Amniotic stem cell (primary cell): Measurements from ENCODE around the gene CCND1.
"Not testable (repeated sequence)": the region's sequence is repeated elsewhere in the genome, so short reads cannot be mapped to it uniquely, and the experiment has no call there.

ENCODE experiments used
- DNase-seq: peaks from one replicate; lab custom pipeline; 2025; lab: John Stamatoyannopoulos, UW

Gene CCND1

DNA sequence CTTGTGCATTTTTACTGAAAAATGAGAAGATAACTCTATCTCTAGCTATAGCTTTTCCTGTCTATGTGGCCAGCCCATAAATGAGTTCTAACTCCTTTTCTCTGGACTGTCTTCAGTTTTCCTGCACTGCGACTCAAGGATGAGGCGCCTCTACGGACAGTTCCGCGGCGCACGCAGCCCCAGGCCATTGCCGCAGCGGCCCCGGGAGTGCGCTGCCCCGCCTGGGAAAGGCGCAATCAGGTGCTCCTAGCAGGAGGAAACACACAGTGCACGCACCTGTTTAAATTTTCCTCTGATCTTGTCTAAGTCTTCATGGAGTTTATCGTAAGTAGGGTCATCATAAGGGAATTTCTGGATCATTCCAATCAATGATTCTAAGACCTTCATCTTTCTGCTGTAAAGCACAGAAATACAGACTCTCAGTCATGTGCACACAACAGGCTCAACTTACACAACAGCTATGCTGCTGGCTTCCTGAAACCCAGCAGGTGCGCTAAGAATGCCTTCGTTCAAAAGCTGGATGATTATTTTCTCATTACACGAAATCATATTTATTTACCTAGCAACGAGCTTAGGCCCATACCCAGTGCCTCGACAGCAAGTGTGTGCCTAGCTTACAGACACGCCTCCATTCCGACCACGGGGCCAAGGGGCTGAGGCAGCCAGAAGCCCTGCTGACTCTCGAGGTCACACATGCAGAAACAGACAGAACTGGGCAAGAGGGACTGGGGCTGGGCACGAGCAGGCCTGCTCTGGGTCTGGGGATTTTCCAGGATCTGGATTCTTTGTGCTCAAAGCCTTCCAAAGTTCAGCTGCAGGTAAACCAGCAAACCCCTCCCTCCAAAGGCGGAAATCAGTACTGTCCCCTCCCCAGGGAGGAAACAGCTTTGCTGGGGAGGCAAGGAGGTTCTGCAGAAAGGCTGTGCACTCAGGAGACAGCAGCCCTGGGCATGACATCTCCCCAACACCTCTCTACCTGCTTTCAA is 27.0 kb downstream of the CCND1 start:
- DNase-seq: no peak

GRCh38 chr11:69669486-69669885 is 28.5 kb downstream of the CCND1 start:
- no peak for DNase-seq

DNA sequence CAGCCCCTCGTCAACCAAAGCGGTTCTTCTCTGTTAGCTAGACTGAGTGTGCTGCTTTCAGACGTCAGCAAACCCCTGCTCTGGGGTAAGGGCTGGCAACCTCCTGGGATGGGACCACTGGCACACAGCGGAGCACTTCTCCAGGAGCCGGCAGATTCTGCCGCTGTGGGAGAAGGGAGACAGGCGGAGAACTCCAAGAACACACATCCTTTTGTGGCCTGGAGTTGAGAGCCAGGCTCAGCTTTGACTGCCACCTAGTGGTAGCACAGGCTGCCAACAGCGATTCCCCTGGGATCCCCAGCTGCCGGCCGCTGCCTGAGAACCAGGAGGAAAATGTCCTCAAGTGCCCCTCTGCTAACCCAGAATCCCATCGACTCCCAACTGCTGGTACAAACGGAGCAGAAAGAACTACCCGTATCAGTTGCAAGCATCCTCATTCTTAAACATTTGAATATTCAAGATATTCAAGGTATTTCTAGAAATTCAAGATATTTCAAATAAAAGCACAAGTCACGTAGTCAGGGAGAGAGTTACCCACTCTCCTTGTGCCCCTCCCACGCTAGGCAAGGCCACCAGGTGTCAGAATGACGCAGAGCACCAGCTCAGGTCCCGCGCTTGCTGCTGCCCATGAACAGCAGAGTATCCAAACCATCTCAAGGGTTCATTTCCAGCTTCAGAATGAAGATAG is 29.3 kb downstream of the CCND1 start:
- DNase-seq: peak; percentile 44

DNA sequence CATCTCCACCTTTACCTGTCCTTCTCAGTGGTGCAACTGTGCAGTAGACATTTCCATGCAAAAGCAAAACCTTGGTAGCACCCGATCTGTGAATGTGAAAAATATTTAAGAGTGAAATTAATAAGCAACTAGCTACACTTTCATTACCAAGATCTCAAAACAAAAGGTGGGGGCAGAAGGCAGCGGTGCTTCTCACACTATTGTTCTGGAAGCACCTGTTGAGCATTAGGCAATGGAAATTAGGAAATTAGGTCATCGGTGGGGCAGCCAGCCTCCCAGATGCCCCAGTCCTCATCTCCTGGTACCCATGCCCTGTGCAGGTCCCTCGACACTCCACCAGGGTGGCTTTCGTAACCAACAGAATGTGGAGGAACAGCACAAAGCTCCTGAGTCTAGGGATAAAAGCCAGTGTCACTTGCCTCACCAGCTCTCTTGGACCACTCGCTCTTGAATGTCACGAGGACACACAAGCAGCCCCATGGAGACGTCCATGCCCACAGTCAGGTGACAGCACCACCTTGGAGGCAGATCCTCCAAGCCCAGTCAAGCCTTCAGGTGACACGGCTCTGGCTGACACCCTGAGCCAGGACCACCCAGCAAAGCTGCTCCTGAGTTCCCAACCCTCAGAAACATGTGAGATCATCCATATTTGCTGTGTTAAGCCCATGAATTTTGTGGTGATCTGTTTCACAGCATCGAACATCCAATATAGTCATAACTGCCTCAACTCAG is 30.9 kb downstream of the CCND1 start:
- DNase-seq: no peak

DNA sequence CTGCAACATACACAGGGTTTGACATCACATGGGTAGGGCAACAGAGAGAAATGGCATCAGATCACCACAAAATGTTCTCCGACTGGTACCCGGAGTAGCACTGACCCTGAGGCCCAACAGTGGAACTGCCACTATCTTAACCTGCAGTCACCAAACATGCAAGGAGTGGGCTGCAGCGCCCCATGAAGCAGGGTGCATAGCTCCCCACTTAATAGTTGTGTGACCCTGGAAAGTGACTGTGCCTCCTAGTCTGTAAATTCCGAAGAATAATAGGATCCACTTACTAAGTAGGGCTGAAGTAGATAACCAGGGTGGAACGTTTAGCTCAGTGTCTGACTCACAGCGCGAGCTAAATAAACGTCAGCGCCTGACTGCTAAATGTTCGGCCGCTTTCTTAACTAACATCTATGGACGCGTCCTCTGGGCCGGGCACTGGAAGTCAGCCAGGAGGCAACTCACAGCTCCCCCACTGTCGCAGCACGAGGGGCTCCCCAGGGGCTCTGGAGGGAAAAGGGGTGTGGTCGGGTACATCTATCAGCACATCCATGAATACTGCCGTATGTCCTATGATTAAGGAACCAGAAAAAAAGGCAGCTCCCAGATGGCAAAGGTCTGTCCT is 33.4 kb downstream of the CCND1 start:
- DNase-seq: peak; percentile 72

DNA sequence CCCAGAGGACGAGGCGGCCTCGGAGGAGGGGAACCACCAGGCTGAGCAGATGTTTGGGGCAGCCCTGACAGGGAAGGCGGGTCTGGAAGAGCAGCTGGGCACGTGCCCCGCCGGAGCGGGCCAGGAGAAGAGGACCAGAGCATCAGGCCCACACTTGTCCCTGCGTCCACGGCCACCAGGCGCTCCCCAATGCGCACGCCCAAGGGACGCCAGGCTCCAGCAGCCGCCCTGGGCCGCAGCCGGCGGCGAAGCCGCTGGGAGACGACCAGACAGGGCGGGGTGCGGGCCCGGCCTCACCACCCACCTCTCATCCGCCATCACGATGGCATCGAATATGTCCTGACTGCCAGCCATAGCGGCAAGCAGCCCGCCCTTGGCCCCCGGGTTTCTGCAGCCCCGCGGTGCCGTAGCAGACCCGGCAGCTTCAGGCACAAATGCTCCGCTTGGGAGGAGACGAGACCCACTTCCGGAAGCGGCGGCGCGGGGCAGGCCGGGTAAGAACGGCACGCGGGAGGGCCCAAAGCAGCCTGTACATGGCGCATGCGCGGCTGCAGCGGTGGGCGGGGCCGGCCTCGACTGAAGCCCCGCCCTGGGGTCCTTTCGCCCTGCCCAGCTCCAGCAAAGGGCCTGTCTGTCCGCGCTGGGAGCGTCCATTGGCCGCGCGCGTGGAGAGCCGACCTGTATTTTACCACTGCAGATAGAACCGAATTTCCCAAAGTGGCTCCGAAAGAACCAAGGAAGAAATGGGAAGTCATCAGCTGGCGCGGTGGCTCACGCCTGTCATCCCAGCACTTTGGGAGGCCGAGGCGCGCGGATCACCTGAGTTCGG is 34.1 kb downstream of the CCND1 start, which contains the start of gene LTO1:
TSS of gene LTO1 (minus strand) at position 468 of the 829 bp plus-strand sequence. CDS start at position 354, 114 bp downstream.
- peak; percentile 92 for DNase-seq

DNA sequence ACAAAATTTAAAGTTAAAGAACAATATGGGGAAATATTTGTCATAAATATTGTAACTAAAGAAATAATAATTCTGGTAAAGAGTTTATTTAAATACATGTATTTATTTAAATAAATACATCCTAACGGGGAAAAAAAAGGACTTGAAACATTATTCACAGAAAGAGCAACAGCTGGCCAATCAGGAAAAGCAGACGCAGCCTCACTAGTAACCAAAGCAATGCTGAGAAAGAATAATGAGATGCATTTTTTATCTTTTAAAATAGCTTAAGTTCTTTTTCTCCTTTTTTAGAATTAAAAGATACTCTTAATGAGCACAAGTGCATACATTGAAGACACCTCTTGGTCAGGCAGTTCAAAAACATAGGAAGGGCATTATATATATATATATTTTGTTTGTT is 36.8 kb downstream of the CCND1 start:
- no peak for DNase-seq

DNA sequence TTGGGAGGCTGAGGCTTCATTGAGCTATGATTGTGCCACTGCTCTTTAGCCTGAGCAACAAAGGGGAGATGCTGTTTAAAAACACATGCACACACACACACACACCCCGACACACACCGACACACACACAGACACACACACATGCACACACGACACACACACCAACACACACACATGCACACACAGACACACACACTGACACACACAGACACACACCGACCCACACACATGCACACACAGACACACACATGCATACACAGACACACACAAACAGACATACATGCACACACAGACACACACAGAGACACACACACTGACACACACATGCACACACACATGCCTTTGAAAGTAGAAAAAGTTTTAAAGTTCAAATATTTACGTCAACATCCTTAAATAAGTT is 39.7 kb downstream of the CCND1 start:
- DNase-seq: no peak

- no peak for DNase-seq
Observed at GRCh38 chr11:69682221-69682620, 41.3 kb downstream of the CCND1 start.

GRCh38 chr11:69682681-69683326 is 41.8 kb downstream of the CCND1 start:
- no peak for DNase-seq

GRCh38 chr11:69683764-69684333 is 42.9 kb downstream of the CCND1 start:
- DNase-seq: no peak

DNA sequence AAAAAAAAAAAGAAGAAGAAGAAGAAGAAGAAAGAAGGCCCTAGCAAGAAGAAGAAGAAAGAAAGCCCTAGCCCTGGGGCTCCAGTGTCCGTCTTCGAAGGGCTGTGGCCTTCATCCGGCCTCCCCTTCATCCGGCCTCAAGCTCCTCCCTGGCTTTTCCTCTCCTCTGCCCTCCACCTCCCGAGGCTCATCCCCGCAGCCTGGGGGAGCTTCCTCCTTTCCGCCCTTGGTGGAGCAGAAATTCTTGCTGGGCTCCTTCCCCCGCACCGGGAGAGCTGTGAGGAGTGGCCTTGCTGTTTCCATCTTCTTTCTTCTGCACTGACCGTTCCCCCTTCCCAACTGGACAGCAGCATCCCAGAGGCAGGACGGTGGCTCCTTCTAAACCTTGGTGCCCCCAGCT is 43.7 kb downstream of the CCND1 start:
- DNase-seq: no peak

DNA sequence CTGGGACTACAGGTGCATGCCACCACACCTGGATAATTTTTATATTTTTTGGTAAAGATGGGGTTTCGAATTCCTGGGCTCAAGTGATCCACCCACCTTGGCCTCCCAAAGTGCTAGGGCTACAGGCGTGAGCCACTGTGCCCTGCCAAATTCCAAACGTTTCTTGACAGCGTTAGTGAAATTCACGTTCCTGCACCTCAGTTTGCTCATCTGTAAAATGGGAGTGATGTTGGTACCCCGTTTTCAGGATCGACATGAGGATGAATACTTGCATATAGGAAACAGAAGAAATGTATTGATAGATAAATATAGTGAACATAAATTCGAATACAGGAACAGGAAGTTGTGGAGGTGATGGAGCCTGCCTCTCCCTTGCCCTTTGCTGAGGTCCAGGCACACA is 44.4 kb downstream of the CCND1 start:
- DNase-seq: no peak

DNA sequence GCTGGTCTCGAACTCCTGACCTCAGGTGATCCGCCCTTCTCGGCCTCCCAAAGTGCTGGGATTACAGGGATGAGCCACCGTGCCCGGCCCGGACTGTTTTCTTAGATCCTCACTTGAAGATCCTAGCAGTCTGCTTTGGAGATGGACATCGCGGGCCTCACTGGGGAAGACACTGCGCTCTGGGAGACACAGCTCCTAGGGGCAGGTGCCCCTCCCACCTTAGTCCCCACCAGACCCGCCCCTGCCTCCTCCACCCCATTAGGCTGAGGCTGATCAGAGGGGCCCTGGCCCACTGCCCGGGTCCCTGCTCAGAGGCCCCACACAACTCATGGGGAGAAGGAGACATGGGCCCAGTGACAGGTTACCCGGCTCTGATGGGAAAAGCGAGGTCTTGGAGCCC is 45.5 kb downstream of the CCND1 start:
- no peak for DNase-seq

GRCh38 chr11:69686856-69687255 is 45.9 kb downstream of the CCND1 start:
- no peak for DNase-seq

DNA sequence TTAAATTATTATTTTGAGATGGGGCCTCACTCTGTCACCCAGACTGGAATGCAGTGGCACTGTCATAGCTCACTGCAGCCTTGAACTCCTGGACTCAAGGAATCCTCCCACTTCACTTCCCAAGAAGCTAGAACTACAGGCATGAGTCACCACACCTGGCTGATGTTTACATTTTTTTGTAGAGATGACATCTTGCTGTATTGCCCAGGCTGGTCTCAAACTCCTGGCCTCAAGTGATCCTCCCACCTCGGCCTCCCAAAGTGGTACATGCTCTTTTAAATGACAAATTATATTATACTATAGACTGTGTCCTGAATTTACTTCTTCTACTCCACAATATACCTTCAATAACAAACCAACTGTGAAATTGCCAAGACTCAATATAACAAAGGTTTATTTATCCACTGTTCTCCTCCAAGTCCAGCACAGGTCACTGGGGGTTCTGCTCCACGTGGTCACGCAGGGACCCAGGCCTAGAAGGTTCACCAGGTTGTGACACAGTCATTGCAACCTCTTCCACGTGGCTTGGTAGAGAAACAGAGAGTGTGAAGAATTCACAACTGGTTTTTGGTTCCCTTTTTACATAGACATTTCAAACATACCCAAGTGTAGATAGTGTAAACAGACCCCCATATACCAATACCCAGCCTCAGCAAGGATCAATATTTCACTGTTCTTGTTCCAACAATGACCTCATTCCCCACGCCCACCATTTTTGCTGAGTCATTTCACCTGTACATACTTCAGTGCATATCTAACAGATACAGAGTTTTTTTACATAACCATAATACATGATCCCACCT is 47.2 kb downstream of the CCND1 start:
- DNase-seq: not testable (repeated sequence)

DNA sequence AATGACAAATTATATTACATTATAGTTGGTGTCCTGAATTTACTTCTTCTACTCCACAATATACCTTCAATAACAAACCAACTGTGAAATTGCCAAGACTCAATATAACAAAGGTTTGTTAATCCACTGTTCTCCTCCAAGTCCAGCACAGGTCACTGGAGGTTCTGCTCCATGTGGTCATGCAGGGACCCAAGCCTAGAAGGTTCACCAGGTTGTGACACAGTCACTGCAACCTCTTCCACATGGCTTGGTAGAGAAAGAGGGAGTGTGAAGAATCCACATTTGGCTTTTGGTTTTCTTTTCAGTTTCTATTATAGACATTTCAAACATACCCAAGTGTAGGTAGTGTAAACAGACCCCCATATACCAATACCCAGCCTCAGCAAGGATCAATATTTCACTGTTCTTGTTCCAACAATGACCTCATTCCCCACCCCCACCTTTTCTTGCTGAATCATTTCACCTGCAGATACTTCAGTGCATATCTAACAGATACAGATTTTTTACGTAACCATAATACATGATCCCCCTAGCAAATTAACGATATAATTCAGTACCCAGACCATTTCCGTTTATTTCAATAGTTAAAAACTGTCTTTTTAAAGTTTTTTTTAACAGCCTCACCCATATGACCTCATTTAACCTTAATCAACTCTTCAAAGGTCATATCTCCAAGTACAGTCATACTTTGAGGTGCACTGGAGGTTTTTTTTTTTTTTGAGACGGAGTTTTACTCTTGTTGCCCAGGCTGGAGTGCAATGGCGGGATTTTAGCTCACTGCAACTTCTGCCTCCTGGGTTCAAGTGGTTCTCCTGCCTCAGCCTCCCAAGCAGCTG is 48.7 kb downstream of the CCND1 start:
- DNase-seq: no peak

DNA sequence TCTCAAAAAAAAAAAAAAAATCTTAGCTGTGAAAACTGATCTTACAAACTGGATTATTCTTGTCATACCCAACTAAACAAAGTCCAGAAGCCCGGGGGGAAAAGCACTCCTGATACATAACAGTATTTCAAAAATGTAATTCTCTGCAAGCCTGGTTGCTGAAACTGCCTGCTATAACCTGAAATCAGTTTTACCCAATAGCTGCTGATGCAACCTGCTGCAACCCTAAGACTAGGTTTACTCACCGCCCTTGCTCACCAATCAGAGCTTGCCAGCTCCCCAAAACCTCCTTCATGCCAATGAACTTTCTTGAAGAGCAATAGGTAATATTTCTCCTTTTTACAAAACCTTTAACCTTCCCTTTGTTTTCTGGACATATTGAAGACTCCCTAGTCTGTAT is 50.5 kb downstream of the CCND1 start:
- no peak for DNase-seq
